Progenitor cell of endocrine pancreas (in vitro differentiated cells): ENCODE data around the gene NUAK1. TPM values are rescaled to one million over a fixed set of nuclear protein-coding genes. Genes with fewer than 3 reads are reported as not detected.

Source experiments
- DNase-seq: peaks from one replicate; pipeline ENCODE4 v3.0.0; 2021; ENCODE audit warnings: low spot score; ENCODE audit not compliant: unreplicated experiment
- H3K27ac Mint-ChIP-seq: 2 replicates; pipeline ENCODE4 v1.8.0; 2021; ENCODE audit warnings: mild to moderate bottlenecking, moderate library complexity, mixed read lengths
- H3K27me3 Mint-ChIP-seq: 2 replicates; pipeline ENCODE4 v1.8.0; 2021; ENCODE audit warnings: mixed read lengths
- H3K36me3 Mint-ChIP-seq: 2 replicates; pipeline ENCODE4 v1.8.0; 2022; ENCODE audit warnings: mixed read lengths; ENCODE audit not compliant: insufficient read depth
- H3K4me1 Mint-ChIP-seq: 2 replicates; pipeline ENCODE4 v1.8.0; 2021; ENCODE audit warnings: low read depth, mixed read lengths
- H3K4me3 Mint-ChIP-seq: 2 replicates; pipeline ENCODE4 v1.8.0; 2021; ENCODE audit warnings: low read depth, mild to moderate bottlenecking, moderate library complexity, mixed read lengths
- H3K9me3 Mint-ChIP-seq: 2 replicates; pipeline ENCODE4 v1.8.0; 2021; ENCODE audit warnings: low read depth, mixed read lengths
- total RNA-seq: library from RNA; stranded (reverse); gene quantifications from 2 replicates; pipeline ENCODE4 v1.2.1, GENCODE V29; 2021
- TF ChIP-seq, protein P1 (sequence below): fragments of 200-600 bp; sonication (generic); IDR thresholded peaks from one replicate; pipeline ENCODE4 v1.5.0; 2021; ENCODE audit warnings: antibody characterized with exemption, mild to moderate bottlenecking; ENCODE audit not compliant: unreplicated experiment

The NUAK1 gene
- total RNA-seq, 1 donor from 2014 or later = 7.6 TPM

DNA sequence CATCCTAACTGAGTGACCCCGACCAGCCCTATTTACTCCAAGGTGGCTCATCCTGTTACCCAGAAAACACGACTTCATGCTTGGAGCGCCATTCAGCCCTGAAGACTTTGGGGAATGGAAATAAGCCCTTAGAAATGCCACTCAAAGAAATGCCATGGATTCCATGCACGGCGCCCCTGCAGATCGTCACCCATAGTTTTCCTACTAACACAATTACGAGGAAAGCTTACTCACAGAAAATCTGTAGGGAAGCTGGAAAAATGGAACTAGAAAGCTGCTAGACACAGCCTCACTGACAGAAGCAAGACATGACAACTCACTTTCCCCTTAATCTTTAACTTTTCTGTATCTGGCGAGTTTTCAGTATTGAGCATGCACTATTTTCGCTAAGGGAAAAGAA is 19.5 kb downstream of the NUAK1 start:
- no peak overlapping the region for H3K4me3 Mint-ChIP-seq
- no peaks in the 10 kb centered on the region for H3K9me3 Mint-ChIP-seq
- TF ChIP-seq, protein P1, sequence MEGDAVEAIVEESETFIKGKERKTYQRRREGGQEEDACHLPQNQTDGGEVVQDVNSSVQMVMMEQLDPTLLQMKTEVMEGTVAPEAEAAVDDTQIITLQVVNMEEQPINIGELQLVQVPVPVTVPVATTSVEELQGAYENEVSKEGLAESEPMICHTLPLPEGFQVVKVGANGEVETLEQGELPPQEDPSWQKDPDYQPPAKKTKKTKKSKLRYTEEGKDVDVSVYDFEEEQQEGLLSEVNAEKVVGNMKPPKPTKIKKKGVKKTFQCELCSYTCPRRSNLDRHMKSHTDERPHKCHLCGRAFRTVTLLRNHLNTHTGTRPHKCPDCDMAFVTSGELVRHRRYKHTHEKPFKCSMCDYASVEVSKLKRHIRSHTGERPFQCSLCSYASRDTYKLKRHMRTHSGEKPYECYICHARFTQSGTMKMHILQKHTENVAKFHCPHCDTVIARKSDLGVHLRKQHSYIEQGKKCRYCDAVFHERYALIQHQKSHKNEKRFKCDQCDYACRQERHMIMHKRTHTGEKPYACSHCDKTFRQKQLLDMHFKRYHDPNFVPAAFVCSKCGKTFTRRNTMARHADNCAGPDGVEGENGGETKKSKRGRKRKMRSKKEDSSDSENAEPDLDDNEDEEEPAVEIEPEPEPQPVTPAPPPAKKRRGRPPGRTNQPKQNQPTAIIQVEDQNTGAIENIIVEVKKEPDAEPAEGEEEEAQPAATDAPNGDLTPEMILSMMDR = no peak
- H3K4me1 Mint-ChIP-seq = peaks cover 24% of the 10 kb centered on the region
- no peaks in the 10 kb centered on the region for H3K36me3 Mint-ChIP-seq
- no peak overlapping the region for H3K27ac Mint-ChIP-seq
- DNase-seq = no peak
- no peaks in the 10 kb centered on the region for H3K27me3 Mint-ChIP-seq

DNA sequence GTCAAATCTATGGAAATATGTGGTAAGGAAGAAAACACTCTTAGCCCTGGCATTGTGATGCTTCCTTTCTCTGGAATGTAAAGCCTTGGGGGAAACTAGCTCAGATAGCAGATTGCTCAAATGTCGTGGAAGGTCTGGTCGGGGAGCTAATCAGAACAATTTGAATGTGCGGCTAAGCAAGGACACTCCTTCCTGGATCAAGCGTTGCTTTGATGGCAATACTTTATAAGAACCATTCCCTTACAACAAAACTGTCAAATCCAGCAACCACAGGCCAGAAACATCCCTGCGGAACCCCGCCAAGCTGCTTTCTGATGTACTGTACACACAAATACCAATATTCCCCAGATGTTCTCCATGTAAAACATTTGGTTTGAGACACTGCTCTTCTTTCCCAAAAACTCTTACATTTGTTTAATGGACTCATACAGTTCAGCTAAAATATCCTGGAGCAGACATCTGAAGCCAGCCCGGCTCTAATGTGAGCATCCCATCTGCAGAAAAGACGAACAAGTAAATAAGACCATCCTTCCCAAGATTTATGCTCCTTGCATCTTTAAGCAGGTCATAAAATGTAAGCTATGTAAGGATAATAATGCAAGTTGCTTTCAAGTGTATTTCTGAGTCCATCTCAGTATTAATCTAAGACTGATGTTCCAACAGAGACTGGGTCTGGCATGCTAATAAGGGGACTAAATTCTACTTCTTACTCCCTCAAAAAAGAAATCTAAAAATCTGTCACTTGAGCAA is 20.2 kb downstream of the NUAK1 start:
- TF ChIP-seq, protein P1 = no peak
- H3K27ac Mint-ChIP-seq = no peak overlapping the region
- H3K27me3 Mint-ChIP-seq = no peaks in the 10 kb centered on the region
- H3K4me1 Mint-ChIP-seq = peaks cover 22% of the 10 kb centered on the region
- H3K36me3 Mint-ChIP-seq = no peaks in the 10 kb centered on the region
- H3K4me3 Mint-ChIP-seq = no peak overlapping the region
- H3K9me3 Mint-ChIP-seq = no peaks in the 10 kb centered on the region
- no peak for DNase-seq

DNA sequence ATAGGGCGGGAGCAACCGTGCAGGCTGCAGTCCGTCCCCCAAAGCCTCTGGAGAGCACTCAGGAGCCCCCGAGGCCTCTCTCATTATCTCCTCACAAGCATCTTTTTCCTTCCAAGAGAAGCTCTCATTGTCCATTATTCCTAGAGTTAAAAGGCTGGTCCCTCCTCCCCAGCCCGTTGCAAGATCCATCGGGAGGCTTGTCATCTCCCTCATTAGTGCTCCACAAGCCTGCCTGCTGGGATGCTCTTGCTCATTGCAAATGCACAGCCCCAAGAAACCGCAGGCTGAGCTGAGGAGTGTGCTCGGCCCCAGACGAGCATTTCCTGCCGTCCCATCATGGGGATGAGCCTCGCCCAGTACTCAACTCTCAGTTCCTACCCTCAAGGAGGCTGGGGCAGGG is 23.3 kb downstream of the NUAK1 start:
- H3K4me1 Mint-ChIP-seq = peaks cover 19% of the 10 kb centered on the region
- TF ChIP-seq, protein P1 = no peak
- no peak overlapping the region for H3K4me3 Mint-ChIP-seq
- no peaks in the 10 kb centered on the region for H3K27me3 Mint-ChIP-seq
- H3K36me3 Mint-ChIP-seq = no peaks in the 10 kb centered on the region
- no peak overlapping the region for H3K27ac Mint-ChIP-seq
- DNase-seq = no peak
- no peaks in the 10 kb centered on the region for H3K9me3 Mint-ChIP-seq

DNA sequence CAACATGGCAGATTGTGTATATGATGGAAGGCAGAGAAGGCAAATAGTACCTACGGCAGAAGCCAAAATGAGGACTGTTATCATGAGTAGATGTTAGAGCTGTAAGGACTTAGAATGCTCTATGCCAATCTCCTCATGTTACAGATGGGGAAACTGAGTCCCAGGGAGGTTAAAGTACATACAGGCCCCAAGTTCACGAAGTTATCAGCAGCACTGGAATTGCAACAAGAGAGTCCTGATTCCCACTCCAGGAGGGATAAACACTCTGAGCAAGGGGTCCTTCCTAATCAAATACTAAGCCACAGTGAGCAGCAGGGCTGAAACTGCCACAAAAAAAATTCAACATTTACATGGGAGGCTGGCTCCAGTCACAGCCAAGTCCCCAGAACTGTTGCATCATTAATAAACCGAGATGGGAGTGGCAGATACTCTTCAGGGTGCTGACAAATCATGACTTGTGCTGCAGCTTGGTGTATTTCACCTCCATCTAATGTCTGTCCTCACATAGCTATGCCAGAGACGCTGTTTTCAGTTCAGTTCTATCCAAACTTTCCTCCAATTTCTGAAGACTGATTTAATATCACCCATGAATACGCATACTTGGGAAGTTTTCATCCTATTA is 24.2 kb downstream of the NUAK1 start:
- TF ChIP-seq, protein P1 = no peak
- H3K9me3 Mint-ChIP-seq = no peaks in the 10 kb centered on the region
- no peaks in the 10 kb centered on the region for H3K36me3 Mint-ChIP-seq
- no peaks in the 10 kb centered on the region for H3K27me3 Mint-ChIP-seq
- no peak overlapping the region for H3K4me3 Mint-ChIP-seq
- H3K27ac Mint-ChIP-seq = no peak overlapping the region
- H3K4me1 Mint-ChIP-seq = peaks cover 23% of the 10 kb centered on the region
- no peak for DNase-seq

DNA sequence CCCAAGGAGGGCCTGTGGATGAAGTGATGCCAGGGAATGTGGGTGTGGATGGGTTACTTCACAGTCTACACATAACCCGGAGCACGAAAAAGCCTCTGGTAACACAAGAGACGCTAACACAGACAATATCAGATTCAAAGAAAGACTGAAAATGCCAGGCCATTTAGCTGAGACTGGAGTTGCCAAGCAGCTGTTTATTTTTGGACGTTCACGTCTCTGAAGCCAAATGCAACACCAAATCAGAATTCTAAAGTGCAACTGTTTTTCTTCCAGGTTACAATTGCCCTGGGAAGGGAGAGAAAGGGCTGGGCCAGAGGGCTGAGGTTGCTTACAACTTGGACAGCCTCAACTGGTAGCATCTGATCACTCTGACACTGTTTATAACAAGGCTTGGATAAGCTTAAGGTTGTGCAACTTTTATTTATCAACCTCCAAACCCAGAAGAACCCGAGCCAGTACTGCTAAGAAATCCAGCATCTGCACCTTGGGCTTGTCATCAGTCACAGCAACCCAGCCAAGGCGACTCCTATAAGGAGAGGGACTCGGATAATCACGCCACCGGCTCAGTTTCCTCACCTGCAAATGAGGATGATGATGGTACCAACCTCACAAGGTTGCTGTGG is 24.8 kb downstream of the NUAK1 start:
- DNase-seq = no peak
- TF ChIP-seq, protein P1 = no peak
- no peaks in the 10 kb centered on the region for H3K27me3 Mint-ChIP-seq
- H3K4me3 Mint-ChIP-seq = no peak overlapping the region
- H3K27ac Mint-ChIP-seq = peak overlapping the region; percentile 10
- no peaks in the 10 kb centered on the region for H3K9me3 Mint-ChIP-seq
- no peaks in the 10 kb centered on the region for H3K36me3 Mint-ChIP-seq
- peaks cover 27% of the 10 kb centered on the region for H3K4me1 Mint-ChIP-seq
